ENCODE results near the gene TASL. TPM values are rescaled to one million over a fixed set of nuclear protein-coding genes. Genes with fewer than 3 reads are reported as not detected.

Gene TASL
- total RNA-seq, 2 donors from 2014 or later, result 0.18 TPM; not detected in 1

DNA sequence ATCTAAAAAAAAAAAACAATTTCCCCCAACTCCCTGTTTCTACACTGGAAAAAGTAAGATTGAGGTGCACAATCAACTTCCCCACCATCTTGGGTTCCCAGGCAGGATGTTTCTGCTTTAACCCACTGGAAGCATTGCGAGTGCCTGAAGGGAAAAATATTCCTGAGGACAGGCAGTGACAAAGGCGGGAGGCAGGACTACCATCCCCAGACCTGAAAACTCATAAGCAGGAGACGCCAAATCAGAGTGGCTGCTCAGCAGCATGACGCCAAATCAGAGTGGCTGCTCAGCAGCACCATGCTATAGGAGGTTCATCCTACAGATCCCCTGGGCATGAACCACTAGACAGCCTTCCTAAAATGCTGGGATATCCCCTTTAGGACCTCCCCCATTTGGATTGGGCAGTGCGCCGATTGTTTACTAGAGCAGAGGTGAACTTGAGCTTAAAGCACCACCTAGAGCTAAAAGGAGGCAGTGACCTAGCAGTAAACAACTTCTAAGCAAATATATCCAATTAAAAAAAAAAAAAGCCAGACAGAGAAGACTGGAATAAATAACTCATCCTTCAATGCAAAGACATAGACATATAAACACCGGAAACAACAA, 40.7 kb upstream of the TASL start:
- 92% methylated on average over 7 of the region's 7 CpGs for WGBS
- Histone ChIP-seq H3K4me1 (replicated peaks) (no peaks in the 10 kb centered on the region), H3K9me3 (no peaks in the 10 kb centered on the region), H3K36me3 (no peaks in the 10 kb centered on the region), H3K27me3 (replicated peaks; ENCODE audit: insufficient read depth) (no peaks in the 10 kb centered on the region), H3K27ac (no peak overlapping the region), H3K4me3 (no peak overlapping the region)
- DNase-seq (ENCODE audit: low spot score), result no peak
- TF ChIP-seq POLR2A (IDR thresholded peaks at IDR 0.05) (no peak), POLR2AphosphoS5 (IDR thresholded peaks at IDR 0.05) (no peak)
- TF ChIP-seq, protein P1, sequence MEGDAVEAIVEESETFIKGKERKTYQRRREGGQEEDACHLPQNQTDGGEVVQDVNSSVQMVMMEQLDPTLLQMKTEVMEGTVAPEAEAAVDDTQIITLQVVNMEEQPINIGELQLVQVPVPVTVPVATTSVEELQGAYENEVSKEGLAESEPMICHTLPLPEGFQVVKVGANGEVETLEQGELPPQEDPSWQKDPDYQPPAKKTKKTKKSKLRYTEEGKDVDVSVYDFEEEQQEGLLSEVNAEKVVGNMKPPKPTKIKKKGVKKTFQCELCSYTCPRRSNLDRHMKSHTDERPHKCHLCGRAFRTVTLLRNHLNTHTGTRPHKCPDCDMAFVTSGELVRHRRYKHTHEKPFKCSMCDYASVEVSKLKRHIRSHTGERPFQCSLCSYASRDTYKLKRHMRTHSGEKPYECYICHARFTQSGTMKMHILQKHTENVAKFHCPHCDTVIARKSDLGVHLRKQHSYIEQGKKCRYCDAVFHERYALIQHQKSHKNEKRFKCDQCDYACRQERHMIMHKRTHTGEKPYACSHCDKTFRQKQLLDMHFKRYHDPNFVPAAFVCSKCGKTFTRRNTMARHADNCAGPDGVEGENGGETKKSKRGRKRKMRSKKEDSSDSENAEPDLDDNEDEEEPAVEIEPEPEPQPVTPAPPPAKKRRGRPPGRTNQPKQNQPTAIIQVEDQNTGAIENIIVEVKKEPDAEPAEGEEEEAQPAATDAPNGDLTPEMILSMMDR (IDR thresholded peaks at IDR 0.05), result no peak
- intact Hi-C loops (cut with DNase I), result no loop called here

DNA sequence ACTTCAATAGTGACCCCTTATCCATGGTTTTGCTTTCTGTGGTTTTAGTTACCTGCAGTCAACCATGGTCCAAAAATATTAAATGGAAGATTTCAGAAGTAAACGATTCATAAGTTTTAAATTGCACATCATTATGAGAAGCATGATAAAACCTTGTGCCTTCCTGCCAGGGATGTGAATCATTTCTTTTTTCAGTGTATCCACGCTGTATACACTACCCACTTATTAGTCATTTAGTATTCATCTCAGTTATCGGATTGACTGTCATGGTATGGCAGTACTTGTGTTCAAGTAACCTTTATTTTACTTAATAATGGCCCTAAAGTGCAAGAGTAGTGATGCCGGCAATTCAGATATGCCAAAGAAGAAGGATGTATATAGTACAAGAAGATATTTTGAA, 37.7 kb upstream of the TASL start:
- TF ChIP-seq POLR2AphosphoS5 (IDR thresholded peaks at IDR 0.05), result no peak
- TF ChIP-seq, protein P1 (IDR thresholded peaks at IDR 0.05), result no peak
- no peak for TF ChIP-seq POLR2A (IDR thresholded peaks at IDR 0.05)
- Histone ChIP-seq H3K27ac (no peak overlapping the region), H3K36me3 (no peaks in the 10 kb centered on the region), H3K4me1 (replicated peaks) (no peaks in the 10 kb centered on the region), H3K9me3 (no peaks in the 10 kb centered on the region), H3K27me3 (replicated peaks; ENCODE audit: insufficient read depth) (no peaks in the 10 kb centered on the region), H3K4me3 (no peak overlapping the region)
- WGBS, result 66% methylated on average over 4 of the region's 4 CpGs
- no peak for DNase-seq (ENCODE audit: low spot score)
- intact Hi-C loops (cut with DNase I), result no loop called here

DNA sequence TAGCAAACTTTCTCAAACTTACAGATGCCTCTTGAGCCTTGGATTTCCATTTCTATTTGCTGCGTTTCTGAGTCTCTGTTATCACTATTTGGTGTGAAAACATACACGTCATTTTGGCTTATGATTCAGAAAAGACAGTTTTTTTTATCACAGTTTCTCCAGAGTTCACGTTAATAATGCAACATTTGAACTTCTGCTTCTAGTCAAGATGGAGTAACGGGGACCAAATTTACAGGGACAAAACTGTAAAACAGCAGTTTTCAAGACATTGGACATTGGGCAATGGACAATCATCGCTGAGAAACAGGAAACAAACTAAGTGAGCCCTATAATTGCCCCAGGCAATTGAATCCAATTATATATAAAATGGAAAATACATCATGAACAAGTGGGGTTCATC, 36.2 kb upstream of the TASL start:
- WGBS, result 81% methylated on average over 5 of the region's 5 CpGs
- intact Hi-C loops (cut with DNase I), result no loop called here
- Histone ChIP-seq H3K4me3 (no peak overlapping the region), H3K4me1 (replicated peaks) (no peaks in the 10 kb centered on the region), H3K27ac (no peak overlapping the region), H3K9me3 (no peaks in the 10 kb centered on the region), H3K27me3 (replicated peaks; ENCODE audit: insufficient read depth) (no peaks in the 10 kb centered on the region), H3K36me3 (no peaks in the 10 kb centered on the region)
- TF ChIP-seq, protein P1 (IDR thresholded peaks at IDR 0.05), result no peak
- TF ChIP-seq POLR2A (IDR thresholded peaks at IDR 0.05), result no peak
- TF ChIP-seq POLR2AphosphoS5 (IDR thresholded peaks at IDR 0.05), result no peak
- no peak for DNase-seq (ENCODE audit: low spot score)

DNA sequence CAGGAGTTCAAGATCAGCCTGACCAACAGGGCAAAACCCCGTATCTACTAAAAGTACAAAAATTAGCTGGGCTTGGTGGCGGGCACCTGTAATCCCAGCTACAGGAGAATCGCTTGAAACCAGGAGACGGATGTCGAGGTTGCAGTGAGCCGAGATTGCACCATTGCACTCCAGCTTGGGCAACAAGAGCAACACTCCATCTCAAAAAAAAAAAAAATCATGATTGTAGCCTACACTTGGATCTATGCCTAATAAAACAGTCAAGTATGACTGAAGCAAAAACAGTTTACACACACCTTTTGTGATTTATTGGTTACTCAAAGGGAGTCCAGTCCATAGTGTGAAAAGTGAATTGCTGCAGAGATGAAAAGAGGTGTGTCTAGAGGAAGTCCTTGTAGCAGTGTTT, 34.7 kb upstream of the TASL start:
- Histone ChIP-seq H3K36me3 (no peaks in the 10 kb centered on the region), H3K9me3 (no peaks in the 10 kb centered on the region), H3K4me3 (no peak overlapping the region), H3K27me3 (replicated peaks; ENCODE audit: insufficient read depth) (no peaks in the 10 kb centered on the region), H3K4me1 (replicated peaks) (no peaks in the 10 kb centered on the region), H3K27ac (no peak overlapping the region)
- TF ChIP-seq POLR2AphosphoS5 (IDR thresholded peaks at IDR 0.05) (no peak), POLR2A (IDR thresholded peaks at IDR 0.05) (no peak)
- TF ChIP-seq, protein P1 (IDR thresholded peaks at IDR 0.05), result no peak
- DNase-seq (ENCODE audit: low spot score), result no peak
- intact Hi-C loops (cut with DNase I), result no loop called here
- 93% methylated on average over 6 of the region's 6 CpGs for WGBS

DNA sequence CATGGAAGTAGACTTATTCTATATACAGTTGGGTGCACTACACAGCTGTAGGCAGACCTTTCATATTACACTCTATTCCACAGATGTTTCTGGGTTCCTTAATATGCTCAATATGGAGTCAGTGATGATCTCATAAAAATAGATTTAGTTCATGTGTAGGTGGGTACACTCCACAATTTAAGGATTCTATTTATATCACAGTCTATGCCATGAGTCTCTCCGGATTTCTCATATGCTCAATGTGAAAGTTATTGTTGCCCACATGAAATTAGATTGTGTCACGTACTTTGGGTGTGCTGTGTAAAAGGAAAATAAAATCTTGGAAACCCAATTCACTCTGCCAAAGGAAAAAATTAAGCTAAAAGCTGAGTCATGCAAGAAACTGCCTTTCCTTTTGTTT, 32.5 kb upstream of the TASL start:
- intact Hi-C loops (cut with DNase I), result no loop called here
- Histone ChIP-seq H3K27ac (no peak overlapping the region), H3K4me1 (replicated peaks) (no peaks in the 10 kb centered on the region), H3K9me3 (no peaks in the 10 kb centered on the region), H3K27me3 (replicated peaks; ENCODE audit: insufficient read depth) (no peaks in the 10 kb centered on the region), H3K4me3 (no peak overlapping the region), H3K36me3 (no peaks in the 10 kb centered on the region)
- no peak for DNase-seq (ENCODE audit: low spot score)
- 73% methylated on average over 2 of the region's 2 CpGs for WGBS
- TF ChIP-seq, protein P1 (IDR thresholded peaks at IDR 0.05), result no peak
- TF ChIP-seq POLR2AphosphoS5 (IDR thresholded peaks at IDR 0.05) (no peak), POLR2A (IDR thresholded peaks at IDR 0.05) (no peak)

Measured in prostate gland (tissue), 2 donors.